GM23338 (cell line): ENCODE results near the gene DSE. TPM values are rescaled to one million over a fixed set of nuclear protein-coding genes. Genes with fewer than 3 reads are reported as not detected.

Experiments
- ATAC-seq: fragments of 200-7000 bp; cut with Tn5 transposase; 3 replicates; pipeline ENCODE4 v1.9.1; 2020
- DNase-seq: peaks from one replicate; pipeline ENCODE4 v3.0.0-alpha.2; 2015; ENCODE audit warnings: low spot score
- H2AFZ ChIP-seq: fragments of 200-600 bp; sonication (generic); 2 replicates; pipeline ENCODE4 v1.8.0; 2016; ENCODE audit warnings: antibody characterized with exemption, mild to moderate bottlenecking, moderate library complexity
- H3F3A ChIP-seq: fragments of 200-600 bp; sonication (generic); replicated peaks from 2 replicates; pipeline ENCODE4 v1.8.0; 2017; ENCODE audit warnings: antibody characterized with exemption, mixed run types, low read depth
- H3K27ac ChIP-seq: fragments of 200-600 bp; sonication (generic); 2 replicates; pipeline ENCODE4 v1.6.1; 2016; ENCODE audit warnings: low read depth
- H3K27me3 ChIP-seq: fragments of 200-600 bp; sonication (generic); 2 replicates; pipeline ENCODE4 v1.8.0; 2016; ENCODE audit warnings: mild to moderate bottlenecking, mixed run types, moderate library complexity; ENCODE audit not compliant: insufficient read depth
- H3K36me3 ChIP-seq: fragments of 200-600 bp; sonication (generic); 2 replicates; pipeline ENCODE4 v1.8.0; 2016; ENCODE audit warnings: mild to moderate bottlenecking; ENCODE audit not compliant: insufficient read depth
- H3K4me1 ChIP-seq: fragments of 200-600 bp; sonication (generic); 2 replicates; pipeline ENCODE4 v1.8.0; 2016; ENCODE audit warnings: mild to moderate bottlenecking, moderate library complexity; ENCODE audit not compliant: insufficient read depth
- H3K4me2 ChIP-seq: fragments of 200-600 bp; sonication (generic); 2 replicates; pipeline ENCODE4 v1.7.1; 2017; ENCODE audit warnings: mixed run types
- H3K4me3 ChIP-seq: fragments of 200-600 bp; sonication (generic); 2 replicates; pipeline ENCODE4 v1.6.1; 2016; ENCODE audit warnings: mixed run types
- H3K79me2 ChIP-seq: fragments of 200-600 bp; sonication (generic); replicated peaks from 2 replicates; pipeline ENCODE4 v1.8.0; 2017; ENCODE audit warnings: mild to moderate bottlenecking; ENCODE audit not compliant: insufficient read depth
- H3K9me2 ChIP-seq: fragments of 200-600 bp; sonication (generic); 2 replicates; pipeline ENCODE4 v1.8.0; 2017; ENCODE audit not compliant: insufficient read depth
- H4K20me1 ChIP-seq: fragments of 200-600 bp; sonication (generic); replicated peaks from 2 replicates; pipeline ENCODE4 v1.8.0; 2017; ENCODE audit warnings: mild to moderate bottlenecking; ENCODE audit not compliant: insufficient read depth
- H3K27ac Mint-ChIP-seq: 2 replicates; pipeline ENCODE4 v1.8.0; 2020; ENCODE audit warnings: inconsistent platforms, mild to moderate bottlenecking, moderate library complexity, mixed read lengths
- H3K27me3 Mint-ChIP-seq: 3 replicates; pipeline ENCODE4 v1.8.0; 2022; ENCODE audit warnings: low read depth, mild to moderate bottlenecking, moderate library complexity, mixed read lengths, inconsistent platforms; ENCODE audit not compliant: insufficient read depth, poor library complexity
- H3K36me3 Mint-ChIP-seq: 3 replicates; pipeline ENCODE4 v1.8.0; 2021; ENCODE audit warnings: low read depth, mild to moderate bottlenecking, inconsistent platforms, moderate library complexity, mixed read lengths
- H3K4me1 Mint-ChIP-seq: 3 replicates; pipeline ENCODE4 v1.8.0; 2020; ENCODE audit warnings: mild to moderate bottlenecking, inconsistent platforms, mixed read lengths
- H3K4me3 Mint-ChIP-seq: 3 replicates; pipeline ENCODE4 v1.8.0; 2021; ENCODE audit warnings: moderate library complexity, mild to moderate bottlenecking, inconsistent platforms, mixed read lengths
- H3K9me3 Mint-ChIP-seq: 3 replicates; pipeline ENCODE4 v1.8.0; 2020; ENCODE audit warnings: moderate library complexity, mild to moderate bottlenecking, inconsistent platforms, mixed read lengths
- CREB1 ChIP-seq: fragments of 250-450 bp; sonication (Bioruptor Pico); IDR thresholded peaks from 2 replicates; pipeline ENCODE4 v1.5.0; 2020; ENCODE audit warnings: low read depth, mild to moderate bottlenecking, moderate library complexity
- CTCF ChIP-seq, 2 experiments: fragments of 200-600 bp in 1 of 2; sonication (generic) in 1 of 2; conservative IDR thresholded peaks; 2 replicates each; pipeline versions ENCODE4 v1.5.1 to v1.6.1; 2016 to 2017; ENCODE audit warnings: antibody characterized with exemption in 2 of 2, low read depth in 2 of 2, mild to moderate bottlenecking in 2 of 2, moderate library complexity in 1 of 2
- ETS1 ChIP-seq: IDR thresholded peaks from 2 replicates; pipeline ENCODE4 v1.6.1; 2016; ENCODE audit warnings: antibody characterized with exemption
- EZH2 ChIP-seq: fragments of 200-600 bp; sonication (generic); IDR thresholded peaks from one replicate; pipeline ENCODE4 v1.8.0; 2017; ENCODE audit warnings: antibody characterized with exemption, mild to moderate bottlenecking, low read depth; ENCODE audit not compliant: unreplicated experiment
- EZH2phosphoT487 ChIP-seq: fragments of 200-600 bp; sonication (generic); IDR thresholded peaks from one replicate; pipeline ENCODE4 v1.8.1; 2018; ENCODE audit warnings: antibody characterized with exemption; ENCODE audit not compliant: unreplicated experiment
- JUNB ChIP-seq: IDR thresholded peaks from one replicate; pipeline ENCODE4 v1.6.1; 2016; ENCODE audit warnings: antibody characterized with exemption; ENCODE audit not compliant: unreplicated experiment
- NANOG ChIP-seq: IDR thresholded peaks from 2 replicates; pipeline ENCODE4 v1.6.1; 2016; ENCODE audit warnings: antibody characterized with exemption, borderline replicate concordance
- POLR2AphosphoS5 ChIP-seq: IDR thresholded peaks from 2 replicates; pipeline ENCODE4 v1.6.1; 2016; ENCODE audit warnings: antibody characterized with exemption, low read depth
- ZNF331 ChIP-seq: fragments of 250-450 bp; sonication (Bioruptor Pico); IDR thresholded peaks from 2 replicates; pipeline ENCODE4 v1.5.0; 2020; ENCODE audit warnings: low read depth, mild to moderate bottlenecking, moderate library complexity
- ZNF462 ChIP-seq: fragments of 250-450 bp; sonication (Bioruptor Pico); IDR thresholded peaks from 2 replicates; pipeline ENCODE4 v1.5.0; 2020; ENCODE audit warnings: mild to moderate bottlenecking, moderate library complexity
- polyA plus RNA-seq: library from polyadenylated mRNA; unstranded; fragments of >200 nt; fragmentation: Nextera tagmentation; extraction: Ambion mirVana; gene quantifications from 2 replicates; pipeline ENCODE4 v1.2.1, GENCODE V29; 2016
- total RNA-seq: library from RNA; depleted of rRNA; stranded (reverse); fragments of >200 nt; shearing (Covaris generic); gene quantifications from 2 replicates; pipeline ENCODE4 v1.2.3, GENCODE V29; 2014

Gene DSE
- total and polyA plus RNA-seq, 2 experiments from 2014 or later = 18.8 to 45.2 TPM

GRCh38 chr6:116475141-116475540, 104.4 kb downstream of the DSE start:
- no peaks in the 10 kb centered on the region; the same call in 1 of the 2 replicates for H3K4me1 ChIP-seq
- H3K36me3 ChIP-seq = no peaks in the 10 kb centered on the region
- H3K4me3 ChIP-seq = no peak overlapping the region
- H3K27me3 ChIP-seq = no peaks in the 10 kb centered on the region
- TF ChIP-seq ETS1 = no peak
- TF ChIP-seq NANOG = no peak
- TF ChIP-seq CTCF (conservative IDR thresholded peaks at IDR 0.05; ENCODE audit: low read depth in 2 of 2) = no peak
- no peak for TF ChIP-seq JUNB
- no peak for TF ChIP-seq EZH2
- TF ChIP-seq POLR2AphosphoS5 = no peak
- TF ChIP-seq CREB1 = no peak
- no peak for TF ChIP-seq EZH2phosphoT487
- H3K79me2 ChIP-seq = no peaks in the 10 kb centered on the region
- Mint-ChIP-seq H3K4me1 (0 out of 3 replicates have a peak, but pooled peaks cover 2% of the 10 kb centered on the region), H3K27me3 (peaks cover 3% of the 10 kb centered on the region), H3K36me3 (no peaks in the 10 kb centered on the region), H3K9me3 (no peaks in the 10 kb centered on the region), H3K4me3 (no peak overlapping the region), H3K27ac (no peak overlapping the region)
- DNase-seq (no peak), ATAC-seq (no peak)
- 0 out of 2 replicates have a peak overlapping the region, but pooled peaks have one; percentile 45 for H2AFZ ChIP-seq
- H3K9me2 ChIP-seq = no peaks in the 10 kb centered on the region
- no peak overlapping the region for H3K4me2 ChIP-seq
- H4K20me1 ChIP-seq = no peaks in the 10 kb centered on the region
- no peak overlapping the region for H3K27ac ChIP-seq
- no peaks in the 10 kb centered on the region for H3F3A ChIP-seq

DNA sequence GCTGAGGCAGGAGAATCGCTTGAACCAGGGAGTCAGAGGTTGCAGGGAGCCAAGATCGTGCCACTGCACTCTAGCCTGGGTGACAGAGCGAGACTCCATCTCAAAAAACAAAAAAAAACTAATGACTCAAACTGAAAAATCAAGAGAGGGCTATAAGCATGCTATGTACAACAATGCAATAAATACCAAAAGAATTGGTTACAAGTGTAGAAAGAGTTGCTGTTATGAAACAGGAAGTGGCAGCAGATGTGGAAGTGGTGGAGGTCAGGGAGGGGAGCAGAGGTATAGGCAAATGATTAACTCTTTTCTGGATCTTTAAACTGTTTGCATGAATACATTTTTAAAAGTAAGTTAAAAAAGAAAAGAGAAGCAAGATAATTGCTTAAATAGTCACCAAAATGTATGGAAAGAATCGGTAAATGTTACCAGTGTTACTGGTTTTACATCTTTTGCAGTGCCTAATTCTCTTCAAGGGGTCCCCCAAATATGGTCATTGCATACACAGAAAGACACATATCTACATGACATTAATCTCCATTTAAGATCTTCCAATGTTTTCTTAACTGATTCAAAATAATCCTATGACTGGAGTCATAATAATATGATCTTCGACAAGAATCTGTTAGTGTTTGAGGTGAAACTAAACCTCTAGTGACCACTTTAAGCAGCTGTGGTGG, 105.4 kb downstream of the DSE start:
- Mint-ChIP-seq H3K4me3 (no peak overlapping the region), H3K4me1 (0 out of 3 replicates have a peak, but pooled peaks cover 2% of the 10 kb centered on the region), H3K27me3 (peaks cover 3% of the 10 kb centered on the region), H3K27ac (no peak overlapping the region), H3K36me3 (no peaks in the 10 kb centered on the region), H3K9me3 (no peaks in the 10 kb centered on the region)
- no peak for DNase-seq
- Histone ChIP-seq H2AFZ (peak overlapping the region; percentile 45), H3K79me2 (no peaks in the 10 kb centered on the region), H3K4me1 (no peaks in the 10 kb centered on the region; the same call in 1 of the 2 replicates), H3F3A (no peaks in the 10 kb centered on the region), H3K27ac (no peak overlapping the region), H3K27me3 (no peaks in the 10 kb centered on the region), H3K4me2 (no peak overlapping the region), H4K20me1 (no peaks in the 10 kb centered on the region), H3K9me2 (no peaks in the 10 kb centered on the region), H3K4me3 (no peak overlapping the region), H3K36me3 (no peaks in the 10 kb centered on the region)
- no peak for ATAC-seq
- TF ChIP-seq JUNB = no peak
- no peak for TF ChIP-seq CREB1
- no peak for TF ChIP-seq EZH2
- TF ChIP-seq ZNF462 (CRISPR knock-in tag) = no peak
- no peak for TF ChIP-seq POLR2AphosphoS5
- no peak for TF ChIP-seq ZNF331 (CRISPR knock-in tag)
